Measurements from ENCODE around the gene ZNF839.

DNA sequence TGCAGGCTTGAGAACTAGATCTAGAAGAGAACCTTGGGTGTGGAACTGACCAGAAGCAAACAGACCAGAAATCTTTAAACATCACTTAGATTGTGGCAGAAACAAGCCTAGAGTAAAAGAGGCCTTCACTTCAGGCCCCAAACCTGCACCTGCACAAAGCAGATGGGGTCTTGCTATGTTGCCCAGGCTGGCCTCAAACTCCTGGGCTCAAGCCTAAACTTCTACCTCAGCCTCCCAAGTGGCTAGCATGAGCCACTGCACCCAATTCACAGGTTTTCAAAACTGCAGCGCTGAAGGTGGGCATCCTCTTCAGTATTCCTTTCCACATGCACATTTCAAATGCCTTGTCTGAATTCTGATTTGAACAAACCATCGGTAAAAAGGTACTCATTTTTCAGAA, 34.4 kb upstream of the ZNF839 start:
- TF ChIP-seq POLR2AphosphoS5 (IDR thresholded peaks at IDR 0.05; ENCODE audit: borderline replicate concordance, low read depth, low read length) (no peak), EZH2 (IDR thresholded peaks at IDR 0.05) (no peak)
